Liver (tissue), 9 donors: ENCODE results near the gene CDCP2. TPM values are rescaled to one million over a fixed set of nuclear protein-coding genes. Genes with fewer than 3 reads are reported as not detected.

Source experiments
- DNase-seq: peaks from one replicate; pipeline ENCODE4 v3.0.0-alpha.2; 2017; ENCODE audit warnings: low spot score
- H3K27ac ChIP-seq, 2 donors: one replicate each; pipeline ENCODE4 v1.7.0; 2013; ENCODE audit warnings: inconsistent platforms in 2 of 2, low read length in 2 of 2, control low read depth in 1 of 2, low read depth in 1 of 2, mild to moderate bottlenecking in 1 of 2
- H3K27me3 ChIP-seq, 4 donors: one replicate each; pipeline versions ENCODE4 v1.6.1 to v1.7.0; 2013; ENCODE audit warnings: low read length in 3 of 4, inconsistent platforms in 1 of 4, mild to moderate bottlenecking in 1 of 4, moderate library complexity in 1 of 4; ENCODE audit not compliant: control insufficient read depth in 4 of 4, insufficient read depth in 4 of 4
- H3K36me3 ChIP-seq, 4 donors: one replicate each; pipeline versions ENCODE4 v1.6.1 to v1.7.0; 2013; ENCODE audit warnings: low read length in 3 of 4, mild to moderate bottlenecking in 3 of 4, low read depth in 1 of 4, moderate library complexity in 1 of 4; ENCODE audit not compliant: control insufficient read depth in 4 of 4, insufficient read depth in 3 of 4
- H3K4me1 ChIP-seq, 4 donors: one replicate each; pipeline versions ENCODE4 v1.6.1 to v1.7.0; 2013; ENCODE audit warnings: low read length in 3 of 4, mild to moderate bottlenecking in 3 of 4, moderate library complexity in 1 of 4; ENCODE audit not compliant: control insufficient read depth in 4 of 4, insufficient read depth in 4 of 4
- H3K4me3 ChIP-seq, 3 donors: one replicate each; pipeline versions ENCODE4 v1.6.1 to v1.7.0; 2013; ENCODE audit warnings: low read length in 3 of 3, control low read depth in 1 of 3, low read depth in 1 of 3, mild to moderate bottlenecking in 1 of 3
- H3K9ac ChIP-seq, 2 donors: one replicate each; pipeline ENCODE4 v1.7.0; 2013; ENCODE audit warnings: low read length in 2 of 2, mild to moderate bottlenecking in 2 of 2, moderate library complexity in 2 of 2, control low read depth in 1 of 2, low read depth in 1 of 2
- H3K9me3 ChIP-seq, 4 donors: one replicate each; pipeline versions ENCODE4 v1.6.1 to v1.7.0; 2013; ENCODE audit warnings: low read length in 3 of 4; ENCODE audit not compliant: control insufficient read depth in 4 of 4
- FOXA1 ChIP-seq: IDR thresholded peaks from 2 replicates; pipeline ENCODE4 v1.6.1; 2016; ENCODE audit warnings: antibody characterized with exemption
- FOXA2 ChIP-seq: IDR thresholded peaks from 2 replicates; pipeline ENCODE4 v1.6.1; 2016; ENCODE audit warnings: antibody characterized with exemption
- GABPA ChIP-seq, 2 donors: IDR thresholded peaks in 1 of 2; conservative IDR thresholded peaks in 1 of 2; 2 replicates each; pipeline ENCODE4 v1.6.1; 2016; ENCODE audit warnings: antibody characterized with exemption in 2 of 2, mild to moderate bottlenecking in 1 of 2, moderate library complexity in 1 of 2
- HNF4G ChIP-seq: IDR thresholded peaks from 2 replicates; pipeline ENCODE4 v1.6.1; 2016; ENCODE audit warnings: antibody characterized with exemption
- JUND ChIP-seq, 2 donors: IDR thresholded peaks; 2 replicates each; pipeline ENCODE4 v1.6.1; 2016; ENCODE audit warnings: antibody characterized with exemption in 2 of 2
- NR2F2 ChIP-seq: IDR thresholded peaks from 2 replicates; pipeline ENCODE4 v1.6.1; 2016; ENCODE audit warnings: antibody characterized with exemption
- RXRA ChIP-seq, 2 donors: IDR thresholded peaks; 2 replicates each; pipeline ENCODE4 v1.6.1; 2017 to 2018; ENCODE audit warnings: antibody characterized with exemption in 2 of 2, mild to moderate bottlenecking in 1 of 2
- TAF1 ChIP-seq: conservative IDR thresholded peaks from 2 replicates; pipeline ENCODE4 v1.6.1; 2016; ENCODE audit warnings: antibody characterized with exemption, mild to moderate bottlenecking
- YY1 ChIP-seq: IDR thresholded peaks from 2 replicates; pipeline ENCODE4 v1.6.1; 2016; ENCODE audit warnings: antibody characterized with exemption, mild to moderate bottlenecking
- WGBS: extraction: QIAGEN DNeasy Blood & Tissue Kit; methylation state at CpG from one replicate; pipeline ENCODE4 v1.1.7; 2013; 5-methylcytosine and 5-hydroxymethylcytosine counted together
- polyA plus RNA-seq, 2 donors: library from polyadenylated mRNA; stranded (reverse) in 1 of 2; unstranded in 1 of 2; fragments of 200-250 nt in 1 of 2; fragments of >200 nt in 1 of 2; fragmentation: Nextera tagmentation in 1 of 2; extraction: Ambion mirVana in 1 of 2; gene quantifications; one replicate each; pipeline versions ENCODE4 v1.2.1 to v1.2.3, GENCODE V29; 2013 to 2015
- total RNA-seq, 2 donors: library from RNA; depleted of rRNA; stranded (reverse); fragments of >200 nt; gene quantifications; one replicate each; pipeline ENCODE4 v1.2.3, GENCODE V29; 2014
- TF ChIP-seq, protein P1 (sequence below): IDR thresholded peaks from 2 replicates; pipeline ENCODE4 v1.6.1; 2016; ENCODE audit warnings: antibody characterized with exemption
- TF ChIP-seq, protein P2 (sequence below): IDR thresholded peaks from 2 replicates; pipeline ENCODE4 v1.6.1; 2016; ENCODE audit warnings: antibody characterized with exemption
- TF ChIP-seq, protein P3 (sequence below): IDR thresholded peaks from 2 replicates; pipeline ENCODE4 v1.6.1; 2016; ENCODE audit warnings: antibody characterized with exemption
- TF ChIP-seq, protein P4 (sequence below): IDR thresholded peaks from 2 replicates; pipeline ENCODE4 v1.6.1; 2016; ENCODE audit warnings: antibody characterized with exemption, mild to moderate bottlenecking
- donor health status: healthy.
- donor health status: healthy.
- donor health status: healthy.
- donor health status: healthy.
- donor health status: healthy.

The CDCP2 gene
- total and polyA plus RNA-seq, 4 donors = under 0.01 TPM; not detected in 3

DNA sequence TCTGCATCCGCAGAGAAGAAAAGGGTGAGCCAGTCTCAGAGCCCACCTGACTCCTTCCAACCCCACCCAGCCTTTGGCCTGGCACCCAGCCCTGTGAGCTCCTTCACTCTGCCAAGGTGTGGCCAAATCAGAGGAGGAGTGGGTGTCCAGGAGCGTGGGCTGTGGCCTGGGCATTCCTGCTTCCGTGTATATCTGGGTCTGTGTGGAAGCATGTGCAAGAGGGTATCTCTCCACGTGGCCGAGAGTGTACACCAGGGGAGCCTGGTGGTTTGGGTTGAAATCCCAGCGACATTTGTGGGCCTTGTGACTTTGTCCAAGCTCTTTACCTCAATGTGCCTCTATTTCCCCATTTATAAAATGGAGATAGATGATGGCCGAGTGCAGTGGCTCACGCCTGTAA, 29.8 kb downstream of the CDCP2 start:
- no peaks in the 10 kb centered on the region for H3K9me3 ChIP-seq
- no peak for DNase-seq
- 92% methylated on average over 8 of the region's 8 CpGs for whole genome bisulfite sequencing

DNA sequence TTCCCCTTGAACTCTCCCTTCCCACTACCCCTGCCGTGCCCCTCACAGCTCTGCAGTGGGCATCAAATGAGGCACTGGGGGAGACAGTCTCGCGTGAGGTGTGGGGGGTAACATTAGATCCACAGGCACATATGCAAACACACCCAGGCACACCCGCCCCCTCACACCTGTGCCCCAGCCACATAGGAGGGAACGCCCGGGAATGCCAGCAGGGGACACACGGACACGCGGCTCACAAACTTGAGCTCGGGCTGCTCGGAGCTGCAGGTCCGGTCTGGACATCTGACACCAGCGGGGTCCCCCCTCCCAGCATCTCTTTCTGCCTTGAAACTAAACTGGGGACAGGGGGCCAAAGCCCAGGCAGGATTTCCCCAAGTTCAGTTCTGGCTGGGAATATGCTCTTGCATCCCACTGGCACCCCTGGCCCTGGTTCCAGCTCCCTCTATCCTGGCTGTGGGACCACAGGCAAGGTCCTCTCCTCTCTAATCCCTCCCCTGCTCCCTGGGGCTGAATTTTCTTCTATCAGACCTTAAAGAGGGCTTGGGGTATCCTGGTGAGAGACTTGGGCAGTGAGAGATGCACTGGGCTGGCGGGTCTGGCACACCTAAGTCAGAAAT, 30.6 kb downstream of the CDCP2 start:
- TF ChIP-seq, protein P1, sequence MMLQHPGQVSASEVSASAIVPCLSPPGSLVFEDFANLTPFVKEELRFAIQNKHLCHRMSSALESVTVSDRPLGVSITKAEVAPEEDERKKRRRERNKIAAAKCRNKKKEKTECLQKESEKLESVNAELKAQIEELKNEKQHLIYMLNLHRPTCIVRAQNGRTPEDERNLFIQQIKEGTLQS = no peak
- TF ChIP-seq HNF4G (no peak), GABPA (IDR thresholded peaks at IDR 0.05 in 1 of 2, conservative IDR thresholded peaks at IDR 0.05 in 1 of 2) (no peak), NR2F2 (no peak), TAF1 (no peak), JUND (IDR thresholded peaks at IDR 0.05) (no peak)
- TF ChIP-seq, protein P2, sequence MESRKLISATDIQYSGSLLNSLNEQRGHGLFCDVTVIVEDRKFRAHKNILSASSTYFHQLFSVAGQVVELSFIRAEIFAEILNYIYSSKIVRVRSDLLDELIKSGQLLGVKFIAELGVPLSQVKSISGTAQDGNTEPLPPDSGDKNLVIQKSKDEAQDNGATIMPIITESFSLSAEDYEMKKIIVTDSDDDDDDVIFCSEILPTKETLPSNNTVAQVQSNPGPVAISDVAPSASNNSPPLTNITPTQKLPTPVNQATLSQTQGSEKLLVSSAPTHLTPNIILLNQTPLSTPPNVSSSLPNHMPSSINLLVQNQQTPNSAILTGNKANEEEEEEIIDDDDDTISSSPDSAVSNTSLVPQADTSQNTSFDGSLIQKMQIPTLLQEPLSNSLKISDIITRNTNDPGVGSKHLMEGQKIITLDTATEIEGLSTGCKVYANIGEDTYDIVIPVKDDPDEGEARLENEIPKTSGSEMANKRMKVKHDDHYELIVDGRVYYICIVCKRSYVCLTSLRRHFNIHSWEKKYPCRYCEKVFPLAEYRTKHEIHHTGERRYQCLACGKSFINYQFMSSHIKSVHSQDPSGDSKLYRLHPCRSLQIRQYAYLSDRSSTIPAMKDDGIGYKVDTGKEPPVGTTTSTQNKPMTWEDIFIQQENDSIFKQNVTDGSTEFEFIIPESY = no peak
- TF ChIP-seq, protein P3, sequence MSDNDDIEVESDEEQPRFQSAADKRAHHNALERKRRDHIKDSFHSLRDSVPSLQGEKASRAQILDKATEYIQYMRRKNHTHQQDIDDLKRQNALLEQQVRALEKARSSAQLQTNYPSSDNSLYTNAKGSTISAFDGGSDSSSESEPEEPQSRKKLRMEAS = no peak
- Histone ChIP-seq H3K27ac (no peak overlapping the region), H3K9ac (no peak overlapping the region), H3K27me3 (no peaks in the 10 kb centered on the region), H3K9me3 (no peaks in the 10 kb centered on the region), H3K4me1 (peaks cover 3 to 11% (median 5%) of the 10 kb centered on the region in 4 donors), H3K36me3 (no peaks in the 10 kb centered on the region), H3K4me3 (no peak overlapping the region)
- 57% methylated on average over 14 of the region's 14 CpGs for WGBS
- DNase-seq = no peak

More for the DNA sequence above, 29.8 kb downstream of the CDCP2 start:
- Histone ChIP-seq H3K27ac (no peak overlapping the region), H3K9ac (no peak overlapping the region), H3K36me3 (no peaks in the 10 kb centered on the region), H3K4me1 (peaks cover 3 to 11% (median 5%) of the 10 kb centered on the region in 4 donors), H3K4me3 (no peak overlapping the region), H3K27me3 (no peaks in the 10 kb centered on the region)
- TF ChIP-seq YY1 (no peak), FOXA1 (no peak), FOXA2 (no peak), NR2F2 (no peak), RXRA (IDR thresholded peaks at IDR 0.05) (no peak), JUND (IDR thresholded peaks at IDR 0.05) (no peak)
- TF ChIP-seq, protein P4, sequence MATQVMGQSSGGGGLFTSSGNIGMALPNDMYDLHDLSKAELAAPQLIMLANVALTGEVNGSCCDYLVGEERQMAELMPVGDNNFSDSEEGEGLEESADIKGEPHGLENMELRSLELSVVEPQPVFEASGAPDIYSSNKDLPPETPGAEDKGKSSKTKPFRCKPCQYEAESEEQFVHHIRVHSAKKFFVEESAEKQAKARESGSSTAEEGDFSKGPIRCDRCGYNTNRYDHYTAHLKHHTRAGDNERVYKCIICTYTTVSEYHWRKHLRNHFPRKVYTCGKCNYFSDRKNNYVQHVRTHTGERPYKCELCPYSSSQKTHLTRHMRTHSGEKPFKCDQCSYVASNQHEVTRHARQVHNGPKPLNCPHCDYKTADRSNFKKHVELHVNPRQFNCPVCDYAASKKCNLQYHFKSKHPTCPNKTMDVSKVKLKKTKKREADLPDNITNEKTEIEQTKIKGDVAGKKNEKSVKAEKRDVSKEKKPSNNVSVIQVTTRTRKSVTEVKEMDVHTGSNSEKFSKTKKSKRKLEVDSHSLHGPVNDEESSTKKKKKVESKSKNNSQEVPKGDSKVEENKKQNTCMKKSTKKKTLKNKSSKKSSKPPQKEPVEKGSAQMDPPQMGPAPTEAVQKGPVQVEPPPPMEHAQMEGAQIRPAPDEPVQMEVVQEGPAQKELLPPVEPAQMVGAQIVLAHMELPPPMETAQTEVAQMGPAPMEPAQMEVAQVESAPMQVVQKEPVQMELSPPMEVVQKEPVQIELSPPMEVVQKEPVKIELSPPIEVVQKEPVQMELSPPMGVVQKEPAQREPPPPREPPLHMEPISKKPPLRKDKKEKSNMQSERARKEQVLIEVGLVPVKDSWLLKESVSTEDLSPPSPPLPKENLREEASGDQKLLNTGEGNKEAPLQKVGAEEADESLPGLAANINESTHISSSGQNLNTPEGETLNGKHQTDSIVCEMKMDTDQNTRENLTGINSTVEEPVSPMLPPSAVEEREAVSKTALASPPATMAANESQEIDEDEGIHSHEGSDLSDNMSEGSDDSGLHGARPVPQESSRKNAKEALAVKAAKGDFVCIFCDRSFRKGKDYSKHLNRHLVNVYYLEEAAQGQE = no peak
- TF ChIP-seq, protein P1 = no peak
